ENCODE measurements around the gene KIF26A.
"Not testable (repeated sequence)": the region's sequence is repeated elsewhere in the genome, so short reads cannot be mapped to it uniquely, and the experiment has no call there.

The KIF26A gene

GRCh38 chr14:104143521-104144452, 5.4 kb downstream of the KIF26A start:
- DNase-seq (ENCODE audit: low read depth, low spot score), result no peak

GRCh38 chr14:104144453-104144790, 6.0 kb downstream of the KIF26A start:
- no peak for DNase-seq (ENCODE audit: low read depth, low spot score)

- DNase-seq (ENCODE audit: low read depth, low spot score), result no peak
Measured at GRCh38 chr14:104144911-104145825, 6.8 kb downstream of the KIF26A start.

GRCh38 chr14:104145826-104146601, 7.6 kb downstream of the KIF26A start:
- no peak for DNase-seq (ENCODE audit: low read depth, low spot score)

- DNase-seq (ENCODE audit: low read depth, low spot score), result no peak
Measured at GRCh38 chr14:104146651-104147345, 8.4 kb downstream of the KIF26A start.

GRCh38 chr14:104147346-104148125, 9.1 kb downstream of the KIF26A start:
- DNase-seq (ENCODE audit: low read depth, low spot score), result no peak

GRCh38 chr14:104148433-104149277, 10.3 kb downstream of the KIF26A start:
- DNase-seq (ENCODE audit: low read depth, low spot score), result no peak

- DNase-seq (ENCODE audit: low read depth, low spot score), result no peak
Measured at GRCh38 chr14:104149278-104149595, 10.8 kb downstream of the KIF26A start.

GRCh38 chr14:104149617-104150135, 11.3 kb downstream of the KIF26A start:
- DNase-seq (ENCODE audit: low read depth, low spot score), result peak; percentile 56

GRCh38 chr14:104150136-104151025, 12.0 kb downstream of the KIF26A start:
- DNase-seq (ENCODE audit: low read depth, low spot score), result peak; percentile 47

- no peak for DNase-seq (ENCODE audit: low read depth, low spot score)
Measured at GRCh38 chr14:104151026-104151381, 12.6 kb downstream of the KIF26A start.

GRCh38 chr14:104151566-104152245, 13.3 kb downstream of the KIF26A start:
- DNase-seq (ENCODE audit: low read depth, low spot score), result no peak

- DNase-seq (ENCODE audit: low read depth, low spot score), result no peak
Measured at GRCh38 chr14:104152246-104152575, 13.8 kb downstream of the KIF26A start.

GRCh38 chr14:104152686-104153393, 14.5 kb downstream of the KIF26A start:
- no peak for DNase-seq (ENCODE audit: low read depth, low spot score)

GRCh38 chr14:104153394-104153755, 15.0 kb downstream of the KIF26A start:
- DNase-seq (ENCODE audit: low read depth, low spot score), result not testable (repeated sequence)

- no peak for DNase-seq (ENCODE audit: low read depth, low spot score)
Measured at GRCh38 chr14:104154246-104154645, 15.9 kb downstream of the KIF26A start.

GRCh38 chr14:104155513-104155912, 17.1 kb downstream of the KIF26A start:
- DNase-seq (ENCODE audit: low read depth, low spot score), result no peak

Data from iPS DF 19.7 (cell line).